Gastroesophageal sphincter (tissue), 4 donors: ENCODE measurements around the gene COX5A. TPM values are rescaled to one million over a fixed set of nuclear protein-coding genes. Genes with fewer than 3 reads are reported as not detected.

Experiments used
- ATAC-seq: fragments of 150-250 bp; one replicate; pipeline ENCODE4 v1.9.1; 2016; ENCODE audit warnings: mild to moderate bottlenecking, moderate library complexity
- H3K27ac ChIP-seq, 4 donors: fragments of 200-600 bp; sonication (generic) in 3 of 4; 1 replicate in 3 of 4; 2 replicates in 1 of 4; pipeline ENCODE4 v1.5.1; 2016 to 2019
- H3K27me3 ChIP-seq: fragments of 200-600 bp; sonication (generic); one replicate; pipeline ENCODE4 v1.5.1; 2019
- H3K36me3 ChIP-seq, 2 donors: fragments of 200-600 bp; sonication (generic); one replicate each; pipeline ENCODE4 v1.5.1; 2019; ENCODE audit warnings: control low read depth in 1 of 2
- H3K4me1 ChIP-seq, 3 donors: fragments of 200-600 bp; sonication (generic); 1 replicate in 2 of 3; 2 replicates in 1 of 3; pipeline ENCODE4 v1.5.1; 2016 to 2019; ENCODE audit warnings: control low read depth in 2 of 3
- H3K4me3 ChIP-seq, 2 donors: fragments of 200-600 bp; sonication (generic); one replicate each; pipeline ENCODE4 v1.5.1; 2019; ENCODE audit warnings: mild to moderate bottlenecking in 1 of 2, moderate library complexity in 1 of 2
- H3K9me3 ChIP-seq, 3 donors: fragments of 200-600 bp; sonication (generic); one replicate each; pipeline ENCODE4 v1.5.1; 2017 to 2019; ENCODE audit warnings: control low read depth in 2 of 3
- CTCF ChIP-seq, 4 experiments: fragments of 200-600 bp in 2 of 4; fragments of 450-650 bp in 2 of 4; sonication (generic) in 1 of 4; IDR thresholded peaks; one replicate each; pipeline ENCODE4 v1.5.1; 2017 to 2019; ENCODE audit warnings: antibody characterized with exemption in 4 of 4, mild to moderate bottlenecking in 2 of 4, moderate library complexity in 2 of 4
- EP300 ChIP-seq: sonication (generic); formaldehyde crosslinking; IDR thresholded peaks from one replicate; pipeline ENCODE4 v1.6.1; 2017; ENCODE audit warnings: antibody characterized with exemption, mild to moderate bottlenecking
- POLR2A ChIP-seq, 2 donors: fragments of 450-650 bp; IDR thresholded peaks; one replicate each; pipeline ENCODE4 v1.6.1; 2017; ENCODE audit warnings: antibody characterized with exemption in 2 of 2, mild to moderate bottlenecking in 2 of 2, moderate library complexity in 1 of 2
- POLR2AphosphoS5 ChIP-seq: sonication (generic); formaldehyde crosslinking; IDR thresholded peaks from one replicate; pipeline ENCODE4 v1.6.1; 2017; ENCODE audit warnings: antibody characterized with exemption
- WGBS, 2 donors: methylation state at CpG; one replicate each; pipeline ENCODE4 v1.1.5; 2018; ENCODE audit warnings: low coverage in 1 of 2; 5-methylcytosine and 5-hydroxymethylcytosine counted together
- total RNA-seq, 4 donors: library from RNA; depleted of rRNA; stranded (reverse); fragments of >200 nt; gene quantifications; one replicate each; pipeline ENCODE4 v1.1.0, GENCODE V29; 2016

COX5A gene
- total RNA-seq, 4 donors from 2014 or later, result 57.9 to 105 (median 94.5) TPM

DNA sequence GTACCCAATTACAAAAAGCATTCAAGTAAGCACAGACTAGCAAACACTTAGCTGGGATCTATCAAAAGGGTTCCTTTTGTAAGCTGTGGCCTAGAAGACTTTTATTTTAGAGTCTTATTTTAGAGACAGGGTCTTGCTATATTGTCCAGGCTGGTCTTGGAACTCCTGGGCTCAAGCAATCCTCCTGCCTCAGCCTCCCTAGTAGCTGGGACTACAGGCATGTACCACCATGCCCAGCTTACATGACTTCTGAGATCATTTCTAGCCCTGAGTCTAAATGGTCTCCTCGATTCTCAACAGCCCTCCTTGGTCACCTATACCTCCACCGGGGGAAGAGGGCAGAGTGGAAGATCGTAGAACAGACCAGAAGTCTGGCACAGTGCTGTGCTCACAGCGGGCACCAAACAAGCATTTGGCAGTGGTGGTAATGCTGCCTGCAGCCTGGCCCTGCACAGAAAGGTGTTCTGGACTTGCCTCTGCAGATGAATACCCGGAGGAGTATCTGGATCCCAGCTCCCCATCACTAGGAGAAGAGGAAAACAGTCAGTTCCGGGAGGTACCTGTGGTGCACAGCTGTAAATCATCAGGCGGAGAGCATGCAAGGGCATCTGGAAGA, 33.6 kb downstream of the COX5A start:
- ATAC-seq, result no peak
- Histone ChIP-seq H3K27ac (no peak overlapping the region), H3K36me3 (peaks cover 0 to 55% of the 10 kb centered on the region in 2 donors), H3K4me1 (peaks cover 0 to 56% (median 18%) of the 10 kb centered on the region in 3 donors), H3K27me3 (no peaks in the 10 kb centered on the region), H3K4me3 (no peak overlapping the region), H3K9me3 (no peaks in the 10 kb centered on the region)
- TF ChIP-seq CTCF (IDR thresholded peaks at IDR 0.05) (no peak), POLR2A (IDR thresholded peaks at IDR 0.05) (no peak), EP300 (no peak), POLR2AphosphoS5 (no peak)
- WGBS, 2 donors, result 74% methylated on average over 7 of the region's 7 CpGs; no CpG with 5 or more reads in 1 of the 2 donors

GRCh38 chr15:74903676-74904075, 34.2 kb downstream of the COX5A start:
- peaks cover 0 to 61% of the 10 kb centered on the region in 2 donors for H3K36me3 ChIP-seq
- H3K27me3 ChIP-seq, result no peaks in the 10 kb centered on the region
- H3K27ac ChIP-seq, result no peak overlapping the region
- no peak for ATAC-seq
- H3K4me3 ChIP-seq, result no peak overlapping the region
- H3K4me1 ChIP-seq, result peaks cover 0 to 56% (median 18%) of the 10 kb centered on the region in 3 donors
- H3K9me3 ChIP-seq, result no peaks in the 10 kb centered on the region
- no peak for TF ChIP-seq CTCF (IDR thresholded peaks at IDR 0.05)
- TF ChIP-seq POLR2AphosphoS5, result no peak
- TF ChIP-seq EP300, result no peak
- TF ChIP-seq POLR2A (IDR thresholded peaks at IDR 0.05), result no peak
- 80% methylated on average over 1 of the region's 1 CpG; no CpG with 5 or more reads in 1 of the 2 donors for WGBS, 2 donors

DNA sequence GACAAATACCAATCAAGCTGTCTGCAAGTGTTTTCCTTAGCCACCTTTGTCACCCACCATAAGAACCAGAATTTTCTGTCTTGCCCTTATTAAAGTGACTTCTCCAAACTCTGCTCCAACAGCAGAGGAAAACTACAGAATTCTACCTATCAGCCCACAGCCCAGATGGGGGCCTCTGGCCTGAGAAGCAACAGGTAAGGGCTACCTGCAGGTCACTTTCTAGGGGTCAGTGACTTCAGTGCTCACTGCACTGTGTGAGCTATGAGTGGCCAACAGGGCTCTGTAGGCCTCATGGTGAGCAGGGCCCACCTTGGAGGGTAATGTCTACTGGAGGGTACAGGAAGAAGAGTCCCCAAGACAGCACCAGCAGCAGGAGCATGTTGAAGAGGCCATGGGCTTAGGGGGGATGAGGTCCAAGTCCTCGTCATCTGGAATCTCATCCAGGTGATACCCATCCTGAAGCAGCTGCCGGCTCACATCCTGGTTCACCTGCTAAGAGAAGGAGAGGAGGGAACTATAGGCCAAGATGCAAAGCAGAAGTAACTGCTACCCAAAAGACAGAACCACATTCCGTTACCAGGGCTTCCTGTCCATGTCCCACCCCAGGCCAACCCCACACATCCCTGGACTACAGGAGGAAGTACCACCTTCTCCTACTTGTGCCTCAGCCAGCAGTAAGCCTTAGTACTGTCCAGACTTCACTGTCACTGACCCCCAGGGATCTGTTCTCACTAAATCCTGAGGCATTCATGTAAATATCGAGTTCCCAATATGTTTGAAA, 35.4 kb downstream of the COX5A start:
- H3K36me3 ChIP-seq, result peaks cover 0 to 73% of the 10 kb centered on the region in 2 donors
- no peak for TF ChIP-seq POLR2A (IDR thresholded peaks at IDR 0.05)
- H3K4me3 ChIP-seq, result no peak overlapping the region
- peaks cover 0 to 52% (median 18%) of the 10 kb centered on the region in 3 donors for H3K4me1 ChIP-seq
- whole genome bisulfite sequencing, 2 donors, result 67 to 75% methylated on average over 2 to 3 of the region's 4 CpGs
- peak overlapping the region in 1 of 4 donors; percentile 32 for H3K27ac ChIP-seq
- no peak for ATAC-seq
- H3K9me3 ChIP-seq, result no peaks in the 10 kb centered on the region
- H3K27me3 ChIP-seq, result no peaks in the 10 kb centered on the region

- Histone ChIP-seq H3K36me3 (peaks cover 0 to 81% of the 10 kb centered on the region in 2 donors), H3K9me3 (no peaks in the 10 kb centered on the region), H3K27me3 (no peaks in the 10 kb centered on the region), H3K4me3 (no peak overlapping the region), H3K4me1 (peaks cover 0 to 47% (median 18%) of the 10 kb centered on the region in 3 donors), H3K27ac (peak overlapping the region in 3 of 4 donors; percentile 31 to 32 (median 31))
- ATAC-seq, result peak; percentile 47
- no peak for TF ChIP-seq POLR2AphosphoS5
- peak in 3 of 4 experiments; percentile 84 to 91 (median 86) for TF ChIP-seq CTCF (IDR thresholded peaks at IDR 0.05)
- WGBS, 2 donors, result 13 to 20% methylated on average over 4 to 5 of the region's 5 CpGs
Measured at GRCh38 chr15:74901612-74902063, 36.2 kb downstream of the COX5A start.

- H3K4me3 ChIP-seq, result no peak overlapping the region
- peaks cover 0 to 97% of the 10 kb centered on the region in 2 donors for H3K36me3 ChIP-seq
- no peaks in the 10 kb centered on the region for H3K27me3 ChIP-seq
- no peak for TF ChIP-seq POLR2AphosphoS5
- no peak for TF ChIP-seq CTCF (IDR thresholded peaks at IDR 0.05)
- no peak for TF ChIP-seq POLR2A (IDR thresholded peaks at IDR 0.05)
- TF ChIP-seq EP300, result no peak
- 57% methylated on average over 2 of the region's 6 CpGs; no CpG with 5 or more reads in 1 of the 2 donors for WGBS, 2 donors
- peaks cover 0 to 15% (median 4%) of the 10 kb centered on the region in 3 donors for H3K4me1 ChIP-seq
- H3K9me3 ChIP-seq, result no peaks in the 10 kb centered on the region
- ATAC-seq, result no peak
- H3K27ac ChIP-seq, result no peak overlapping the region
Measured at GRCh38 chr15:74897300-74897701, 40.6 kb downstream of the COX5A start.
